A549 (cell line): ENCODE data around the gene MVD. TPM values are rescaled to one million over a fixed set of nuclear protein-coding genes. Genes with fewer than 3 reads are reported as not detected.

Source experiments
- ATAC-seq, 2 experiments: fragments of 200-7000 bp in 1 of 2; fragments of >200 bp in 1 of 2; cut with Nextera tagmentation in 1 of 2; cut with Tn5 transposase in 1 of 2; 3 replicates each; pipeline versions ENCODE4 v1.8.0 to v1.9.1; 2018 to 2020; ENCODE audit warnings: mild to moderate bottlenecking in 1 of 2, moderate library complexity in 1 of 2
- CTCF ChIA-PET: fragments of 300-600 bp; sonication (Branson Sonifier 250); formaldehyde crosslinking; extraction: SDS; loops from one replicate; lab custom pipeline; 2021; ENCODE audit warnings: antibody characterized with exemption, inconsistent platforms; lab: Yijun Ruan, JAX
- POLR2A ChIA-PET: fragments of 350-600 bp; formaldehyde crosslinking; extraction: SDS; loops from one replicate; lab custom pipeline; 2021; ENCODE audit warnings: antibody characterized with exemption, inconsistent platforms; lab: Yijun Ruan, JAX
- DNase-seq, 2 experiments: peaks; one replicate each; pipeline versions ENCODE4 v3.0.0 to v3.0.0-alpha.2; 2011 to 2016; ENCODE audit warnings: low read depth in 1 of 2, low spot score in 1 of 2
- FAIRE-seq: peaks from 2 replicates; lab custom pipeline; 2011; peaks lifted over from hg19 to GRCh38; lab: Jason Lieb, UNC
- H3K27ac ChIP-seq, 2 experiments: fragments of >200 bp; sonication (Bioruptor Twin); formaldehyde crosslinking; 3 replicates each; pipeline ENCODE4 v1.5.1; 2016 to 2017
- H3K4me1 ChIP-seq: fragments of >200 bp; sonication (Bioruptor Twin); formaldehyde crosslinking; 3 replicates; pipeline ENCODE4 v1.6.1; 2016
- H3K4me2 ChIP-seq: fragments of >200 bp; sonication (Bioruptor Twin); formaldehyde crosslinking; 3 replicates; pipeline ENCODE4 v1.6.1; 2016
- H3K4me3 ChIP-seq: fragments of >200 bp; sonication (Bioruptor Twin); formaldehyde crosslinking; 3 replicates; pipeline ENCODE4 v1.5.1; 2016
- H3K9me3 ChIP-seq: fragments of >200 bp; sonication (Bioruptor Twin); formaldehyde crosslinking; 3 replicates; pipeline ENCODE4 v1.6.1; 2016
- BCL3 ChIP-seq: fragments of >200 bp; sonication (Bioruptor Twin); formaldehyde crosslinking; IDR thresholded peaks from 3 replicates; pipeline ENCODE4 v1.6.1; 2016
- CEBPB ChIP-seq, 2 experiments: fragments of >200 bp in 1 of 2; sonication (Bioruptor Twin) in 1 of 2; formaldehyde crosslinking in 1 of 2; IDR thresholded peaks; 2 replicates each; pipeline ENCODE4 v1.6.1; 2012 to 2016
- EHMT2 ChIP-seq: fragments of 200-600 bp; sonication (generic); IDR thresholded peaks from 2 replicates; pipeline ENCODE4 v1.6.1; 2016; ENCODE audit warnings: antibody characterized with exemption, low read depth, mild to moderate bottlenecking, moderate library complexity
- FOSB ChIP-seq: fragments of 250-450 bp; sonication (Bioruptor Pico); IDR thresholded peaks from 2 replicates; pipeline ENCODE4 v1.5.0; 2020; ENCODE audit warnings: mild to moderate bottlenecking, moderate library complexity
- FOXS1 ChIP-seq: fragments of 250-450 bp; sonication (Bioruptor Pico); IDR thresholded peaks from 2 replicates; pipeline ENCODE4 v1.5.0; 2020; ENCODE audit warnings: mild to moderate bottlenecking, moderate library complexity
- GATA3 ChIP-seq: IDR thresholded peaks from 2 replicates; pipeline ENCODE4 v1.6.1; 2012; ENCODE audit warnings: borderline replicate concordance
- HDAC2 ChIP-seq: fragments of 200-600 bp; sonication (generic); IDR thresholded peaks from 2 replicates; pipeline ENCODE4 v1.6.1; 2016
- HMGXB4 ChIP-seq: fragments of 250-450 bp; sonication (Bioruptor Pico); IDR thresholded peaks from 2 replicates; pipeline ENCODE4 v1.5.0; 2021; ENCODE audit warnings: mild to moderate bottlenecking, moderate library complexity, borderline replicate concordance
- HOXA7 ChIP-seq: fragments of 250-450 bp; sonication (Bioruptor Pico); IDR thresholded peaks from 2 replicates; pipeline ENCODE4 v1.5.0; 2020; ENCODE audit warnings: mild to moderate bottlenecking, moderate library complexity
- JUN ChIP-seq, 2 experiments: fragments of >200 bp; sonication (Bioruptor Twin); formaldehyde crosslinking; IDR thresholded peaks; 2 replicates in 1 of 2; 3 replicates in 1 of 2; pipeline ENCODE4 v1.6.1; 2016 to 2017
- MAZ ChIP-seq: fragments of 150-350 bp; IDR thresholded peaks from 2 replicates; pipeline ENCODE4 v1.6.1; 2014; ENCODE audit warnings: antibody characterized with exemption, low read depth, low read length, borderline replicate concordance
- NPAS2 ChIP-seq: fragments of 250-450 bp; sonication (Bioruptor Pico); IDR thresholded peaks from 2 replicates; pipeline ENCODE4 v1.8.0; 2022; ENCODE audit warnings: mild to moderate bottlenecking, moderate library complexity, borderline replicate concordance
- PHF8 ChIP-seq: fragments of 200-600 bp; sonication (generic); IDR thresholded peaks from 2 replicates; pipeline ENCODE4 v1.6.1; 2016; ENCODE audit warnings: low read depth, mild to moderate bottlenecking, antibody characterized with exemption, moderate library complexity, borderline replicate concordance
- RAD21 ChIP-seq, 2 experiments: fragments of >200 bp in 1 of 2; sonication (Bioruptor Twin) in 1 of 2; formaldehyde crosslinking in 1 of 2; IDR thresholded peaks in 1 of 2; conservative IDR thresholded peaks in 1 of 2; 2 replicates in 1 of 2; 3 replicates in 1 of 2; pipeline ENCODE4 v1.6.1; 2012 to 2018; ENCODE audit warnings: inconsistent platforms in 1 of 2
- RCOR1 ChIP-seq: fragments of 150-350 bp; IDR thresholded peaks from 2 replicates; pipeline ENCODE4 v1.6.1; 2014; ENCODE audit warnings: antibody characterized with exemption, low read length, low read depth
- SMC3 ChIP-seq: fragments of >200 bp; sonication (Bioruptor Twin); formaldehyde crosslinking; IDR thresholded peaks from 3 replicates; pipeline ENCODE4 v1.6.1; 2018; ENCODE audit warnings: inconsistent platforms
- TFCP2L1 ChIP-seq: fragments of 250-450 bp; sonication (Bioruptor Pico); IDR thresholded peaks from 2 replicates; pipeline ENCODE4 v1.5.0; 2021; ENCODE audit warnings: mild to moderate bottlenecking
- ZNF302 ChIP-seq: fragments of 250-450 bp; sonication (Bioruptor Pico); IDR thresholded peaks from 2 replicates; pipeline ENCODE4 v1.9.0; 2021; ENCODE audit warnings: inconsistent platforms, mild to moderate bottlenecking, moderate library complexity
- WGBS: methylation state at CpG from one replicate; pipeline ENCODE4 v1.1.6; 2017; ENCODE audit errors: missing lambda C conversion rate; 5-methylcytosine and 5-hydroxymethylcytosine counted together
- polyA plus RNA-seq, 4 experiments: library from polyadenylated mRNA; depleted of rRNA in 3 of 4; stranded (reverse); fragments of >200 nt; fragmentation: RNase III in 1 of 4; extraction: RNeasy Plus Mini Kit Qiagen cat#74134 plus additional on column Dnase treatment in 1 of 4; gene quantifications; 2 replicates in 3 of 4; 3 replicates in 1 of 4; pipeline ENCODE4 v1.2.3, GENCODE V29; 2011 to 2017

MVD gene
- polyA plus RNA-seq, 2 of the 4 experiments (the other 2 are of a cell fraction) = 5.8 to 43.1 TPM

DNA sequence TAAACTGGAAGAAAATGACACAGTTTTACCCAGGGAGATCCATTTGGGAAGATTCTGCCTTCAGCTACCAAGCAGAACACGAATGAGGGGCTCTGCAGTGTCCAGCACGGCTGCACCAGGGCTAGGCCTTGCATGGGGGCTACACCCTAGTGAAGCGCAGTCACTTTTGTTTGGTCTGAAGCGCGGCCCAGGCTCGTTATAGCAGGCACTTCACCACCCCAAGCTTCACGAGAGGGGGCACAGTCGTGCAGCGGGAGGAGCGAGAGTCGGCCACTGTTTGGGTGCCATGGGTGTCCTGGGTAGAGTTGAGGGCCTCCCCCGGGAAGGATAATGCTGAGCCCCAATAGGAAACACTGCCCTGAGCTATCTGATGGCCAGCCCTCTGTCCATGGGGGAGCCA, 46.2 kb downstream of the MVD start:
- no peak for FAIRE-seq
- POLR2A ChIA-PET = no interaction called here
- CTCF ChIA-PET = interaction anchor here (1.0 to 1.5 kb wide), 3 partner anchors 9 to 58 kb away, joined by 3 to 5 read pairs (median 4); no protein-coding TSS in a partner anchor

DNA sequence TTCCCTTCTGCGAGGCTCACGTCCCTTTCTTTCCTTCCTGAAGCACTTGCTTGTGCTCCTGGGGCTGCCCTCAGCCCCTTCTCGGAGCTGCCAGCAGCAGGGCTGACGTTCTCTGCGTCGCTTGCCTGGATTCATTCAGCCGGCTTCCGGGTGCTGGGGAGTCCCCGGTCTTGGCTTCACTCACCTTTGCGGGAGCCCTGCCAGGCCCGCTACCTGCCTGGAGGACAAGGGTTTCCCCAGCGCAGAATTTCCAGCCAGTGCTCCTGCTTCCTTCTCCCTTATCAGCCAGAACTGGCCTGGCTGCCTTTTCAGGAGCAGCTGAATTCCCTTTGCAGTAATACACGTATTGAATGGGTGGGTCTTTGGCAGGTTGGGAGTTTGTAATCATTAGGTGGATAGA, 46.6 kb downstream of the MVD start:
- WGBS = 96% methylated on average over 13 of the region's 13 CpGs
- no peak overlapping the region for H3K4me3 ChIP-seq
- H3K9me3 ChIP-seq = no peaks in the 10 kb centered on the region
- FAIRE-seq (no peak), ATAC-seq (no peak)
- POLR2A ChIA-PET = no interaction called here
- TF ChIP-seq BCL3 = no peak
- TF ChIP-seq MAZ = no peak
- TF ChIP-seq PHF8 = no peak
- TF ChIP-seq TFCP2L1 (CRISPR knock-in tag) = no peak
- no peak for TF ChIP-seq GATA3
- no peak for TF ChIP-seq ZNF302 (CRISPR knock-in tag)
- no peak for TF ChIP-seq NPAS2
- no peak for TF ChIP-seq HMGXB4 (CRISPR knock-in tag)
- no peak for TF ChIP-seq EHMT2
- no peak for TF ChIP-seq RAD21 (conservative IDR thresholded peaks at IDR 0.05 in 1 of 2, IDR thresholded peaks at IDR 0.05 in 1 of 2)
- no peak for TF ChIP-seq CEBPB (IDR thresholded peaks at IDR 0.05)
- TF ChIP-seq RCOR1 = no peak
- TF ChIP-seq SMC3 = no peak
- TF ChIP-seq FOXS1 = no peak
- TF ChIP-seq, all 56 proteins: peak for 0
- no peak overlapping the region for H3K27ac ChIP-seq
- H3K4me2 ChIP-seq = no peak overlapping the region
- no peaks in the 10 kb centered on the region for H3K4me1 ChIP-seq
- CTCF ChIA-PET = interaction anchor here (1.0 to 1.5 kb wide), 2 partner anchors 9 to 17 kb away, joined by 3 to 5 read pairs; no protein-coding TSS in a partner anchor
- no peak for DNase-seq

More for the DNA sequence above, 46.2 kb downstream of the MVD start:
- no peaks in the 10 kb centered on the region for H3K4me1 ChIP-seq
- no peak overlapping the region for H3K27ac ChIP-seq
- no peaks in the 10 kb centered on the region for H3K9me3 ChIP-seq
- TF ChIP-seq JUN (IDR thresholded peaks at IDR 0.05) = no peak
- TF ChIP-seq, all 56 proteins: peak for 0
- DNase-seq (no peak), ATAC-seq (no peak)
- 96% methylated on average over 12 of the region's 12 CpGs for WGBS
- Histone ChIP-seq H3K4me3 (no peak overlapping the region), H3K4me2 (no peak overlapping the region)

DNA sequence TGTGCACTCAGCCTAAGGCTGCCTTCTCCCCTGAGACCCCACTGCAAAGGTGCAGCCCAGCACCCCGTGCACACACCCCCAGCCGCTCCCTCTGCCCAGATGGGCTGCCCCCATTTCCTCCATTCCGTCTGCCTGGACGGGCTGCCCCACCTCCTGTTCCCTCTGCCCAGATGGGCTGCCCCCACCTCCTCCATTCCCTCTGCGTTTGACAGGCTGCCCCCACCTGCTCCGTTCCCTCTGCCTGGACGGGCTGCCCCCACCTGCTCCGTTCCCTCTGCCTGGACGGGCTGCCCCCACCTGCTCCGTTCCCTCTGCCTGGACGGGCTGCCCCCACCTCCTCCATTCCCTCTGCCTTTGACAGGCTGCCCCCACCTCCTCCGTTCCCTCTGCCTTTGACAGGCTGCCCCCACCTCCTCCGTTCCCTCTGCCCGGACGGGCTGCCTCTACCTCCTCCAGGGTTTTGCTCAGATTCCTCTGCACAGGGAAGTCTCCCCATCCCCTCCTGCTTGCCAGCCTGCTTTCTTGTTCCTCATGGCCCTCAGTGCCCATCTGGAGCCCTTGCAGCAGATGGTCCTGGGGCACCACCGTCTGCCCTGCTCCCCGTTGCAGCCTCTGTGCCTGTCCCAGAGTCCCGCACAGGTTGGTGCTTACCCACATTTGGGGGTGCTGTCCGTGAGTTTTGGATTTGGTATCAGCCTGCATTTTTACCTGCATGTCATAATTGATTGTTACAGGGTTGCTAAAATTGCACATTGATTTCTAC, 47.9 kb downstream of the MVD start:
- ATAC-seq (no peak), DNase-seq (no peak), FAIRE-seq (no peak)
- H3K4me1 ChIP-seq = no peaks in the 10 kb centered on the region
- ChIA-PET POLR2A (no interaction called here), CTCF (interaction anchor here (1.2 kb wide), 1 partner anchor 27 kb away, joined by 4 read pairs; no protein-coding TSS in a partner anchor)
- no peak overlapping the region for H3K4me2 ChIP-seq
- no peaks in the 10 kb centered on the region for H3K9me3 ChIP-seq
- 94% methylated on average over 15 of the region's 19 CpGs for WGBS
- H3K4me3 ChIP-seq = no peak overlapping the region
- no peak overlapping the region for H3K27ac ChIP-seq
- no peak for TF ChIP-seq FOSB (CRISPR knock-in tag)
- no peak for TF ChIP-seq HDAC2
- no peak for TF ChIP-seq HOXA7 (CRISPR knock-in tag)
- no peak for TF ChIP-seq FOXS1
- TF ChIP-seq, all 56 proteins: peak for 0
